WTC11 (cell line): ENCODE data around the gene GFPT1. TPM values are rescaled to one million over a fixed set of nuclear protein-coding genes. Genes with fewer than 3 reads are reported as not detected.

Source experiments
- ATAC-seq: fragments of 200-7000 bp; cut with Tn5 transposase; 2 replicates; pipeline ENCODE4 v1.10.0; 2021; ENCODE audit warnings: mild to moderate bottlenecking, moderate library complexity
- CTCF ChIA-PET: fragments of 300-600 bp; sonication (Branson Sonifier 250); formaldehyde crosslinking; loops from one replicate; lab custom pipeline; 2021; ENCODE audit warnings: antibody characterized with exemption; lab: Charles Lee
- POLR2A ChIA-PET: fragments of 350-600 bp; sonication (Branson Sonifier 250); formaldehyde crosslinking; loops from one replicate; lab custom pipeline; 2021; ENCODE audit warnings: antibody characterized with exemption; lab: Charles Lee
- DNase-seq: peaks from one replicate; pipeline ENCODE4 v3.0.0; 2021; ENCODE audit warnings: low spot score
- H3K27ac Mint-ChIP-seq: 2 replicates; pipeline ENCODE4 v1.8.0; 2021; ENCODE audit warnings: mixed read lengths
- H3K27me3 Mint-ChIP-seq: 2 replicates; pipeline ENCODE4 v1.8.0; 2021; ENCODE audit warnings: low read depth, mild to moderate bottlenecking, moderate library complexity, mixed read lengths
- H3K36me3 Mint-ChIP-seq: 2 replicates; pipeline ENCODE4 v1.8.0; 2021; ENCODE audit warnings: mixed read lengths
- H3K4me1 Mint-ChIP-seq: 2 replicates; pipeline ENCODE4 v1.8.0; 2022; ENCODE audit warnings: mixed read lengths
- H3K4me3 Mint-ChIP-seq: 2 replicates; pipeline ENCODE4 v1.8.0; 2021; ENCODE audit warnings: mild to moderate bottlenecking, moderate library complexity, mixed read lengths
- H3K9me3 Mint-ChIP-seq: 2 replicates; pipeline ENCODE4 v1.8.0; 2021; ENCODE audit warnings: mixed read lengths
- ARID4B ChIP-seq: sonication (generic); formaldehyde crosslinking; IDR thresholded peaks from 2 replicates; pipeline ENCODE4 v1.8.0; 2023; ENCODE audit warnings: missing genetic modification reagents, mild to moderate bottlenecking, borderline replicate concordance
- ATF1 ChIP-seq: sonication (generic); formaldehyde crosslinking; IDR thresholded peaks from 2 replicates; pipeline ENCODE4 v1.8.1; 2023; ENCODE audit warnings: mild to moderate bottlenecking, moderate library complexity, missing genetic modification reagents
- ATF3 ChIP-seq: sonication (generic); formaldehyde crosslinking; conservative IDR thresholded peaks from 2 replicates; pipeline ENCODE4 v1.8.1; 2022; ENCODE audit warnings: mild to moderate bottlenecking, missing genetic modification reagents
- CREB1 ChIP-seq: sonication (generic); formaldehyde crosslinking; IDR thresholded peaks from 2 replicates; pipeline ENCODE4 v1.8.0; 2023; ENCODE audit warnings: mild to moderate bottlenecking, missing genetic modification reagents
- GRHL2 ChIP-seq: fragments of 250-450 bp; sonication (Bioruptor Pico); IDR thresholded peaks from 2 replicates; pipeline ENCODE4 v1.8.0; 2022; ENCODE audit warnings: mild to moderate bottlenecking, moderate library complexity; ENCODE audit not compliant: insufficient replicate concordance, severe bottlenecking
- JAZF1 ChIP-seq: fragments of 250-450 bp; sonication (Bioruptor Pico); IDR thresholded peaks from 2 replicates; pipeline ENCODE4 v1.9.0; 2021; ENCODE audit warnings: moderate library complexity, mild to moderate bottlenecking, inconsistent platforms
- TEAD4 ChIP-seq: sonication (generic); formaldehyde crosslinking; IDR thresholded peaks from 2 replicates; pipeline ENCODE4 v1.8.0; 2022; ENCODE audit warnings: mild to moderate bottlenecking, missing genetic modification reagents
- ZBTB21 ChIP-seq: sonication (generic); formaldehyde crosslinking; IDR thresholded peaks from 2 replicates; pipeline ENCODE4 v1.8.1; 2023; ENCODE audit warnings: mild to moderate bottlenecking, missing genetic modification reagents, borderline replicate concordance
- ZNF138 ChIP-seq: sonication (generic); formaldehyde crosslinking; conservative IDR thresholded peaks from 2 replicates; pipeline ENCODE4 v1.8.1; 2022; ENCODE audit warnings: mild to moderate bottlenecking, moderate library complexity, missing genetic modification reagents
- ZNF263 ChIP-seq: sonication (generic); formaldehyde crosslinking; IDR thresholded peaks from 2 replicates; pipeline ENCODE4 v1.8.1; 2022; ENCODE audit warnings: low read depth, mild to moderate bottlenecking, moderate library complexity, missing genetic modification reagents
- ZNF396 ChIP-seq: fragments of 250-450 bp; sonication (Bioruptor Pico); IDR thresholded peaks from 2 replicates; pipeline ENCODE4 v1.8.0; 2021; ENCODE audit warnings: mild to moderate bottlenecking, moderate library complexity, borderline replicate concordance
- ZNF416 ChIP-seq: fragments of 250-450 bp; sonication (Bioruptor Pico); IDR thresholded peaks from 2 replicates; pipeline ENCODE4 v1.9.0; 2021; ENCODE audit warnings: mild to moderate bottlenecking, inconsistent platforms
- ZNF512 ChIP-seq: sonication (generic); formaldehyde crosslinking; IDR thresholded peaks from 2 replicates; pipeline ENCODE4 v1.8.1; 2022; ENCODE audit warnings: missing genetic modification reagents, borderline replicate concordance
- total RNA-seq: library from RNA; stranded (reverse); gene quantifications from 3 replicates; pipeline ENCODE4 v1.2.3, GENCODE V29; 2021
- TF ChIP-seq, protein P1 (sequence below): fragments of 250-450 bp; sonication (Bioruptor Pico); IDR thresholded peaks from 2 replicates; pipeline ENCODE4 v1.9.0; 2021; ENCODE audit warnings: mild to moderate bottlenecking
- TF ChIP-seq, protein P2 (sequence below): sonication (generic); formaldehyde crosslinking; IDR thresholded peaks from 2 replicates; pipeline ENCODE4 v1.8.1; 2022; ENCODE audit warnings: mild to moderate bottlenecking, moderate library complexity, missing genetic modification reagents
- TF ChIP-seq, protein P3 (sequence below): sonication (generic); formaldehyde crosslinking; IDR thresholded peaks from 2 replicates; pipeline ENCODE4 v1.8.0; 2022; ENCODE audit warnings: mild to moderate bottlenecking, missing genetic modification reagents
- TF ChIP-seq, protein P4 (sequence below): sonication (generic); formaldehyde crosslinking; IDR thresholded peaks from 2 replicates; pipeline ENCODE4 v1.8.1; 2023; ENCODE audit warnings: mild to moderate bottlenecking, missing genetic modification reagents
- TF ChIP-seq, protein P5 (sequence below): sonication (generic); formaldehyde crosslinking; IDR thresholded peaks from 2 replicates; pipeline ENCODE4 v1.8.0; 2023; ENCODE audit warnings: mild to moderate bottlenecking, missing genetic modification reagents
- TF ChIP-seq, protein P6 (sequence below): sonication (generic); formaldehyde crosslinking; IDR thresholded peaks from 2 replicates; pipeline ENCODE4 v1.8.1; 2023; ENCODE audit warnings: mild to moderate bottlenecking, moderate library complexity, missing genetic modification reagents

GFPT1 gene
- total RNA-seq, 1 experiment from 2014 or later: 65.5 TPM

GRCh38 chr2:69395866-69396265, 8.8 kb upstream of the GFPT1 start:
- H3K36me3 Mint-ChIP-seq: peaks cover 18% of the 10 kb centered on the region
- H3K27me3 Mint-ChIP-seq: no peaks in the 10 kb centered on the region
- ChIA-PET POLR2A (no interaction called here), CTCF (no interaction called here)
- no peak overlapping the region for H3K27ac Mint-ChIP-seq
- H3K4me3 Mint-ChIP-seq: no peak overlapping the region
- ATAC-seq (no peak), DNase-seq (no peak)
- TF ChIP-seq, protein P1, sequence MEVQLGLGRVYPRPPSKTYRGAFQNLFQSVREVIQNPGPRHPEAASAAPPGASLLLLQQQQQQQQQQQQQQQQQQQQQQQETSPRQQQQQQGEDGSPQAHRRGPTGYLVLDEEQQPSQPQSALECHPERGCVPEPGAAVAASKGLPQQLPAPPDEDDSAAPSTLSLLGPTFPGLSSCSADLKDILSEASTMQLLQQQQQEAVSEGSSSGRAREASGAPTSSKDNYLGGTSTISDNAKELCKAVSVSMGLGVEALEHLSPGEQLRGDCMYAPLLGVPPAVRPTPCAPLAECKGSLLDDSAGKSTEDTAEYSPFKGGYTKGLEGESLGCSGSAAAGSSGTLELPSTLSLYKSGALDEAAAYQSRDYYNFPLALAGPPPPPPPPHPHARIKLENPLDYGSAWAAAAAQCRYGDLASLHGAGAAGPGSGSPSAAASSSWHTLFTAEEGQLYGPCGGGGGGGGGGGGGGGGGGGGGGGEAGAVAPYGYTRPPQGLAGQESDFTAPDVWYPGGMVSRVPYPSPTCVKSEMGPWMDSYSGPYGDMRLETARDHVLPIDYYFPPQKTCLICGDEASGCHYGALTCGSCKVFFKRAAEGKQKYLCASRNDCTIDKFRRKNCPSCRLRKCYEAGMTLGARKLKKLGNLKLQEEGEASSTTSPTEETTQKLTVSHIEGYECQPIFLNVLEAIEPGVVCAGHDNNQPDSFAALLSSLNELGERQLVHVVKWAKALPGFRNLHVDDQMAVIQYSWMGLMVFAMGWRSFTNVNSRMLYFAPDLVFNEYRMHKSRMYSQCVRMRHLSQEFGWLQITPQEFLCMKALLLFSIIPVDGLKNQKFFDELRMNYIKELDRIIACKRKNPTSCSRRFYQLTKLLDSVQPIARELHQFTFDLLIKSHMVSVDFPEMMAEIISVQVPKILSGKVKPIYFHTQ (CRISPR knock-in tag): no peak
- TF ChIP-seq ZBTB21 (CRISPR knock-in tag): no peak
- no peak for TF ChIP-seq ZNF396 (CRISPR knock-in tag)
- no peak for TF ChIP-seq ATF3 (CRISPR knock-in tag)
- no peak for TF ChIP-seq CREB1
- TF ChIP-seq, protein P2, sequence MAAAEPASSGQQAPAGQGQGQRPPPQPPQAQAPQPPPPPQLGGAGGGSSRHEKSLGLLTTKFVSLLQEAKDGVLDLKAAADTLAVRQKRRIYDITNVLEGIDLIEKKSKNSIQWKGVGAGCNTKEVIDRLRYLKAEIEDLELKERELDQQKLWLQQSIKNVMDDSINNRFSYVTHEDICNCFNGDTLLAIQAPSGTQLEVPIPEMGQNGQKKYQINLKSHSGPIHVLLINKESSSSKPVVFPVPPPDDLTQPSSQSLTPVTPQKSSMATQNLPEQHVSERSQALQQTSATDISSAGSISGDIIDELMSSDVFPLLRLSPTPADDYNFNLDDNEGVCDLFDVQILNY (CRISPR knock-in tag): no peak
- no peak for TF ChIP-seq ATF1 (CRISPR knock-in tag)
- TF ChIP-seq, protein P3, sequence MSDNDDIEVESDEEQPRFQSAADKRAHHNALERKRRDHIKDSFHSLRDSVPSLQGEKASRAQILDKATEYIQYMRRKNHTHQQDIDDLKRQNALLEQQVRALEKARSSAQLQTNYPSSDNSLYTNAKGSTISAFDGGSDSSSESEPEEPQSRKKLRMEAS (CRISPR knock-in tag): no peak
- TF ChIP-seq TEAD4 (CRISPR knock-in tag): no peak
- TF ChIP-seq, protein P4, sequence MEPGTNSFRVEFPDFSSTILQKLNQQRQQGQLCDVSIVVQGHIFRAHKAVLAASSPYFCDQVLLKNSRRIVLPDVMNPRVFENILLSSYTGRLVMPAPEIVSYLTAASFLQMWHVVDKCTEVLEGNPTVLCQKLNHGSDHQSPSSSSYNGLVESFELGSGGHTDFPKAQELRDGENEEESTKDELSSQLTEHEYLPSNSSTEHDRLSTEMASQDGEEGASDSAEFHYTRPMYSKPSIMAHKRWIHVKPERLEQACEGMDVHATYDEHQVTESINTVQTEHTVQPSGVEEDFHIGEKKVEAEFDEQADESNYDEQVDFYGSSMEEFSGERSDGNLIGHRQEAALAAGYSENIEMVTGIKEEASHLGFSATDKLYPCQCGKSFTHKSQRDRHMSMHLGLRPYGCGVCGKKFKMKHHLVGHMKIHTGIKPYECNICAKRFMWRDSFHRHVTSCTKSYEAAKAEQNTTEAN: no peak
- TF ChIP-seq, protein P5, sequence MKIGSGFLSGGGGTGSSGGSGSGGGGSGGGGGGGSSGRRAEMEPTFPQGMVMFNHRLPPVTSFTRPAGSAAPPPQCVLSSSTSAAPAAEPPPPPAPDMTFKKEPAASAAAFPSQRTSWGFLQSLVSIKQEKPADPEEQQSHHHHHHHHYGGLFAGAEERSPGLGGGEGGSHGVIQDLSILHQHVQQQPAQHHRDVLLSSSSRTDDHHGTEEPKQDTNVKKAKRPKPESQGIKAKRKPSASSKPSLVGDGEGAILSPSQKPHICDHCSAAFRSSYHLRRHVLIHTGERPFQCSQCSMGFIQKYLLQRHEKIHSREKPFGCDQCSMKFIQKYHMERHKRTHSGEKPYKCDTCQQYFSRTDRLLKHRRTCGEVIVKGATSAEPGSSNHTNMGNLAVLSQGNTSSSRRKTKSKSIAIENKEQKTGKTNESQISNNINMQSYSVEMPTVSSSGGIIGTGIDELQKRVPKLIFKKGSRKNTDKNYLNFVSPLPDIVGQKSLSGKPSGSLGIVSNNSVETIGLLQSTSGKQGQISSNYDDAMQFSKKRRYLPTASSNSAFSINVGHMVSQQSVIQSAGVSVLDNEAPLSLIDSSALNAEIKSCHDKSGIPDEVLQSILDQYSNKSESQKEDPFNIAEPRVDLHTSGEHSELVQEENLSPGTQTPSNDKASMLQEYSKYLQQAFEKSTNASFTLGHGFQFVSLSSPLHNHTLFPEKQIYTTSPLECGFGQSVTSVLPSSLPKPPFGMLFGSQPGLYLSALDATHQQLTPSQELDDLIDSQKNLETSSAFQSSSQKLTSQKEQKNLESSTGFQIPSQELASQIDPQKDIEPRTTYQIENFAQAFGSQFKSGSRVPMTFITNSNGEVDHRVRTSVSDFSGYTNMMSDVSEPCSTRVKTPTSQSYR: no peak
- TF ChIP-seq, protein P6, sequence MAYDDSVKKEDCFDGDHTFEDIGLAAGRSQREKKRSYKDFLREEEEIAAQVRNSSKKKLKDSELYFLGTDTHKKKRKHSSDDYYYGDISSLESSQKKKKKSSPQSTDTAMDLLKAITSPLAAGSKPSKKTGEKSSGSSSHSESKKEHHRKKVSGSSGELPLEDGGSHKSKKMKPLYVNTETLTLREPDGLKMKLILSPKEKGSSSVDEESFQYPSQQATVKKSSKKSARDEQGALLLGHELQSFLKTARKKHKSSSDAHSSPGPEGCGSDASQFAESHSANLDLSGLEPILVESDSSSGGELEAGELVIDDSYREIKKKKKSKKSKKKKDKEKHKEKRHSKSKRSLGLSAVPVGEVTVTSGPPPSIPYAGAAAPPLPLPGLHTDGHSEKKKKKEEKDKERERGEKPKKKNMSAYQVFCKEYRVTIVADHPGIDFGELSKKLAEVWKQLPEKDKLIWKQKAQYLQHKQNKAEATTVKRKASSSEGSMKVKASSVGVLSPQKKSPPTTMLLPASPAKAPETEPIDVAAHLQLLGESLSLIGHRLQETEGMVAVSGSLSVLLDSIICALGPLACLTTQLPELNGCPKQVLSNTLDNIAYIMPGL (CRISPR knock-in tag): no peak
- TF ChIP-seq JAZF1: no peak
- TF ChIP-seq ZNF263 (CRISPR knock-in tag): no peak
- TF ChIP-seq GRHL2 (CRISPR knock-in tag): no peak
- TF ChIP-seq ZNF512 (CRISPR knock-in tag): no peak
- TF ChIP-seq ZNF416 (CRISPR knock-in tag): no peak
- no peak for TF ChIP-seq ZNF138
- TF ChIP-seq ARID4B: no peak
- no peaks in the 10 kb centered on the region for H3K4me1 Mint-ChIP-seq
- H3K9me3 Mint-ChIP-seq: no peaks in the 10 kb centered on the region
